DOHH2 (cell line): ENCODE data around the gene PRICKLE1.

ENCODE experiments used
- CTCF ChIP-seq: fragments of 200-600 bp; sonication (generic); IDR thresholded peaks from one replicate; pipeline ENCODE4 v1.5.1; 2014; ENCODE audit warnings: antibody characterized with exemption, mild to moderate bottlenecking, low read depth, low read length; ENCODE audit not compliant: poor library complexity, severe bottlenecking
- EZH2phosphoT487 ChIP-seq: fragments of 200-600 bp; sonication (generic); IDR thresholded peaks from 2 replicates; pipeline ENCODE4 v1.6.1; 2017; ENCODE audit warnings: borderline replicate concordance, mild to moderate bottlenecking, antibody characterized with exemption, low read length, moderate library complexity, mixed read lengths

DNA sequence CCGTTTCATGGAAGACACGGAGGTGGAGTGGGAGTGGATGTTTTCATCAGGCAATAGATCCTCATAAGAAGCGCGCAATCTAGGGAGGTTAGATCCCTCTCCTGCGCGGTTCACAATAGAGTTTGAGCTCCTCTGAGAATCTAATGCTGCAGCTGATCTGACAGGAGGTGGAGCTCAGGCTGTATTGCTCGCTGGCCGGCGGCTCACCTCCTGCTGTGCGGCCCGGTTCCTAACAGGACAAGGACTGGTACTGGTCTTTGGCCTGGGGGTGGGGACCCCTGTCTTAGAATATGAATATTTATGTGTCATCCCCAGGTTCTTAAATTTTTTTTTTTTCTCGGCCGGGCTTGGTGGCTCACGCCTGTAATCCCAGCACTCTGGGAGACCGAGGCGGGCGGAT lies 36.7 kb downstream of the PRICKLE1 start:
- TF ChIP-seq CTCF (no peak), EZH2phosphoT487 (no peak)
